CD4-positive, alpha-beta T cell treated with Interleukin-6 for 4 hours (primary cell): ENCODE results near the gene TF.
"Not testable (repeated sequence)": the region's sequence is repeated elsewhere in the genome, so short reads cannot be mapped to it uniquely, and the experiment has no call there.

Experiments used
- DNase-seq: peaks from one replicate; pipeline ENCODE4 v3.0.0-alpha.2; 2020; ENCODE audit warnings: mixed read lengths

The TF gene

DNA sequence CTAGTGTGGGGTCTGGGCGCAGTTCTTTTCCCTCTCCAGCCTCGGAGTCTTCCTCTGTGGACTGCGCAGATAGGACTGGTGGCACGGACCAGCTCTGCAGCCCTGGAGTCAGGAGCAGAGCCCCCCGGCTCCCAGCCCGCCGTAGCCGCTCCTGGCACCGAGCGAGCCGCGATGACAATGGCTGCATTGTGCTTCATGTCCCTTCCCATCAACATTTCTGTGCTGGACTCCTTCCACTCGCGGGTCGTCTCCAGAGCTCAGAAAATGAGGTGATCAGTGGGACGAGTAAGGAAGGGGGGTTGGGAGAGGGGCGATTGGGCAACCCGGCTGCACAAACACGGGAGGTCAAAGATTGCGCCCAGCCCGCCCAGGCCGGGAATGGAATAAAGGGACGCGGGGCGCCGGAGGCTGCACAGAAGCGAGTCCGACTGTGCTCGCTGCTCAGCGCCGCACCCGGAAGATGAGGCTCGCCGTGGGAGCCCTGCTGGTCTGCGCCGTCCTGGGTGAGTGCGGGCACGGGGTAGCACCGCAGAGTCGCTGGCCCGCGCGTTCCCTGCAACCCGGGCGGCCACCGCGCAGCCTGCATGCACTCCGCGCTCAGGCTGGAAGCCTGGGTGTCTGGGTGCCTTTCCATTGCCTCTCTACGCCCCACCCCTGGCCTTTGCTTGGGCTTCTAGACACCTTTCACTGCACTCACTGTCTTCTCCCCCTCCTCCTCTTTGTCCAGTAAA, at the start of gene TF:
Gene TF, plus strand, starts transcription at position 413 of the 731 bp plus-strand sequence. Its CDS starts 48 bp downstream, at position 461.
- no peak for DNase-seq

DNA sequence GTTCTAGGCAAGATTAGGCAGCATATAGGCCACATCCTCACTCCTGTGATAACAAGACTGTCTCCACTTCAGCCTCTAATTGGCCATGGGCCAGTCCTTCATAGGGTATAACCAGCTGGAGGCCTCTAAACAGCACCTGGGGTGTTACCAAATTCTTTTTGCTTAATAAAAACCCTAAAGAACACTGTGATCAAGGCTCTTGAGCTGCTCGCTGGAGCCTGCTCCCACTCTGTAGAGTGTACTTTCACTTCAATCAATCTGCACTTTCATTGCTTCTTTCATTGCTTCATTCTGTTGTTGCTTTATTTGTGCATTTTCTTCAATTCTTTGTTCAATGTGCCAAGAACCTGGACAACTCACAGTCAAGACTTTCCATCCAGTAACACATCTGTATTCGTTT, 48.2 kb upstream of the TF start:
- DNase-seq, result no peak

GRCh38 chr3:133699467-133699866, 46.7 kb upstream of the TF start:
- DNase-seq, result no peak

DNA sequence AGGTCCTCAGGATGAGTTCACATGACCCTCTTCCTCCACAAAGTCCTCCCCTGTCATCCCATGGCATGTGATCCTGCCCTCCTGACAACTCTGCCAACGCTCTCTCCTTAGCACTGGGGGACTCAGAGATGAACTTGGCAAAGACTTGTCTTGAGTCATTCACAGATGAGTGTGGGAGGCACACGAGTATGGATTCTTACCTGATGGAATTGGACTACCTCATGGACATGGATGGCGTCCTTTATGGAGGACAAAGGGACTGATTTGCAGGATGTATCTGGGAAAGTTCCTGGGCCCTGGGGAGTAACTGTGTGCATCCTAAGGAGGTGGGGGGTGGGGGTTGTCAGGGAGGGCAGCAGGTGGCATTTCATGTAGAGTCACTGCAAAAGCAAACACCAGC, 46.3 kb upstream of the TF start:
- no peak for DNase-seq

DNA sequence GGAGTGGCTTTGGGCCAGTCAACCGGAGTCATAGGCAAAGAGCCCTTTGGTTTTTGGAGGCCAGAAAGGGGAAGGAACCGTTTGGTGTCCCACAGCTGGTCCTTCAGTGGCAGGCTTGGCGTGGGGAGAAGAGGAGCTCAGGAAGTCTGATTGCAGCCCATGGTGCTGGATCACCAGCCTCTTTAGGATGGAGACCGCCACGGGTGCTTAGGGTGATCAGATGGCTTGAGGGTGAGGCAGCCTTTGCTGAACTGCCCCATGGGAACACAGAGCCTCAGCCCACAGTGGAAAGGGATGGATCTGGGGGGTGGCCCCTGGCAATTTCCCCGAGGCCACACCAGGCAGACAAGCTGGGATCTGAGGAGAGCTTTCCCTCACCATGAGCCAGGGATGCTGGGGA, 45.8 kb upstream of the TF start:
- DNase-seq, result no peak

DNA sequence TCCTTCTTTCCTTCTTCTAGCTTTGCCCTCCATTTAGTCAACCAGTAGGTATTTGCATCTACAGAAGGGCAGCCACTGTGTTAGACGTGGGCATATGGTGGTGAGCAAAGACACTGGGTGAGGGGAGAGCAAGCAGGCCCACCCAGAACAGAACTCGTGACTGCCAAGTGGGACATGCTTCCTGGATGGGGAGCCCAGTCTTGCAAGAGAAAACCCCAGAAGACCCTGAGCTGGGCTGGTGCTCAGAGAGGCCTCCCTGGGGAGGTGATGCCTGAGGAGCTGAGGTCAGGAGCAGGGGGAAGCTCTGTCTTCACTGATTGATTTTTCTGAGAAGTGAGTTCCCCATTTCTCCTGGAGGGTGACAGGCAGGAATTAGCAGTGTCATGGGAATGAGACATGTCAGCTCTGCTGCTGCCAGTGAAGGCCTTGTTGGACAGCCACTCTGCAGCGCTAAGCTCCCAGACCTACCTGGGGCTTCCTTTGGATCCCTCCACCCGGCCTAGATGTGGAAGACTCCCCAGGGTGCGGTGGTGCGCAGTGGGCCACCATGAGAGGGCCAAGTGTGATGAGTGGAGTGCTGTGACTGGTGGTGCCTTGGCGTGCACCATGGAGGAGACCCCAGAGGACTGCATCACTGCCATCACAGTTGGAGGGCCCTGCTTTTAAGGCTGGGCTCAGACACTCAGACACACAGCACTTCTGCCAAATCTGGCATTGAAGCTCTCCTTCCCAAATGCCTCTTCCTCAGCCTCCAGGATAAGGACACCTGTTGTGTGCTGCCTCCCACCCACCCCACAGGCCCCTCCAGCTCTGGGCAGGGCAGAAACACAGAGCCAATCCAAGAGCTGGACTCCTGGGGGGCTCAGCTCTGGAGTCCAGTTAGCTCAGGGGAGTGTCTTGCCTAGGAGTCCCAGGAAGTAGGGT, 44.5 kb upstream of the TF start:
- no peak for DNase-seq

GRCh38 chr3:133703915-133704314, 42.3 kb upstream of the TF start:
- DNase-seq, result no peak

DNA sequence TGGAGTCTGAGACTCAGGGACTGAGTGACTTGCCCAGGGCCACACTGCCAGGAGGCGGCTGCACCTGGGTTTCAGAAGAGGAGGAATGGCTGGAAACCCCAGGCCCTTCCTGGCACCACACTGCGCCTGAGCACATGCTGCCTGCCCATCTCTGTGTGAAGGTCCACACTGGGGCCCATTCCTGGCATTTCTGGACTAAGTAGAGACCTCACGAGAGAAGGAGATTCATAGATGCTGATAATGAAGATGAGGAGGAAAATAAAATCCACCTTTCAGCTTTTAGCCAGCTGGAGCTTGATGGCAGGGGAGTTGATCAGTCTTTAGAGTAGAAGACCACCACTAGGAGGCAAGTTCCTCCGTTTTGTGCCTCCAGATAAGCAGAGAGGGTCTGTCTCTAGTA, 40.2 kb upstream of the TF start:
- DNase-seq, result no peak

DNA sequence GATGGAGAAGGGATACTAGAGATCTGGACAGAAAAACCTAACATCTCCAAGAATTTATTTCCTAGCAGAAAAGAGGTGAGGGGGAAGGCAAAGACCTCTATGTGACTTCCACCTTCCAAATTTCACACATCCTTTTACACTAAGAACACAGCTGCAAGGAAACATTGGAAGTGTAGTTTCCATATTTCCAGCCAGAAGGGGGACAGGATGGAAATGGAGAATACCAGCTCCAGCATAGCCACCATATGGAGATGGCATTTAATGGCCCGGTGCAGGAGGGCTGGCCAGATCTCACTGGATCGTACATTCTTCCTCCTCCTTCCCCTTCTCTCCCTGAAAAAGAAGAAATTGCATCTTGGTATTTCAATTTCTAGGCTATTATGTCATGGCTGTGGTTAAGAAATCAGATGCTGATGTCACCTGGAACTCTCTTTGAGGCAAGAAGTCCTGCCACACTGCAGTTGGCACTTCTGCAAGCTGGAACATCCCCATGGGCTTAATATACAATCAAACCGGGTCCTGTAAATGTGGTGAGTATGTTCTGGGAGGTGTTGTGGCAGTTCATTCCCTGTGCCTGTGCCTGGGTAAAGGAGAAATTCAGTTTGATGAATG, 36.9 kb upstream of the TF start:
- DNase-seq, result no peak

GRCh38 chr3:133711013-133711412, 35.2 kb upstream of the TF start:
- DNase-seq, result no peak

DNA sequence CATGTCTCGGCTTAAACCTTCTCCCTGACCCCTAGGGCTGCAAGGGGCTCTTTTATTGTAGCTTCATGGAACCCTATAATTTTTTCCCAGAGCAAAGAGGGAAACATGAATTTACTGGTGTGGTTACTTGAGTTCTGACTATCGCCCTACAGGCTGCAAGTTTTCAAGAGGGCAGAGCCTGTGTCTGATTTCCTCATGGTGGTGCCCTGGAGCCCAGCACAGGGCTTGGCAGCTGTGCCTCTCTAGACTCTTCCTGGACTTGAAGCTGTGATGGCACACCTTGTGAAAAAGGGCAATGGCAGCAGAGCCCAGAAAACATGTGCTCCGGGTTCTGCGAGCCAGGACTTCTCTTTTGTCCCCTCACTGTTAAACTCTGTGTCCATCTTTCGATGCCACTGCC, 34.2 kb upstream of the TF start:
- DNase-seq, result no peak

DNA sequence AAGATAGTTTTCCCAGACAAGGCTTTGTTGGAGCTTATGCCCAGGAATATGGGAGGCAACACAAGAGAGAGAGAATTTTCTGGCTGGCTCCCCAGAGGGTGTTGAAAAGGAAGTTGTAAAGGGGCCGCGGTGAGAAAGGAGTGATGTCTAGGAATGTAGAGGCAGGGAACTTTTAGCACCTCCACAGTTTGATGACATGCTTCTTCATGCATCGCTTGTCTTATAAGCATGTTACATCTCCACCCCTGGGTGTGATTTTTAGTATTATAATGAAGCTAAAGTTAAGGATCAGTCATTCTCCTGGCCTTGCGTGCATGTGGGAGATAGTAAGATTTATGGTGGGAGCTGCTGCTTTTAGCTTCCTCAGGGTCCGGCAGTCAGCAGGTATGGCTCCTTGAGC, 32.8 kb upstream of the TF start:
- no peak for DNase-seq

DNA sequence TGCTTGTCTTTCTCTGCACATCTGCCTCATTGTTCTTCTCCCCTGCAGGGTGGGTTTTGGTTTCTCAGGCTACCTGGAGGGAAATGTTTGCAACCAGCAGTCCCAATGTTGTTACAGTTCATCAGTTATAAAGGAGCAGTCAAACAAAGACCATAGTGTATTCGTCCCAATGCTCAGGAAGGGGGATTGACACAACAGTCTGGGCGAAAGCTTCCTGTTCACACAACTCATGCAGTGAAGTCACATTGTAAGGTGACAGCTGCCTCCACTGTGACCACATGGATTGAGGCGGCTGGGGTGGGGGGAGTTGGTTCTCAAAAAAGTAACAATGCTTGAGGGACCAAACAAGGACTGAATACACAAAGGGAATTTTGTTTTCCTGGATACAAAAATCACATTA, 28.8 kb upstream of the TF start:
- no peak for DNase-seq

DNA sequence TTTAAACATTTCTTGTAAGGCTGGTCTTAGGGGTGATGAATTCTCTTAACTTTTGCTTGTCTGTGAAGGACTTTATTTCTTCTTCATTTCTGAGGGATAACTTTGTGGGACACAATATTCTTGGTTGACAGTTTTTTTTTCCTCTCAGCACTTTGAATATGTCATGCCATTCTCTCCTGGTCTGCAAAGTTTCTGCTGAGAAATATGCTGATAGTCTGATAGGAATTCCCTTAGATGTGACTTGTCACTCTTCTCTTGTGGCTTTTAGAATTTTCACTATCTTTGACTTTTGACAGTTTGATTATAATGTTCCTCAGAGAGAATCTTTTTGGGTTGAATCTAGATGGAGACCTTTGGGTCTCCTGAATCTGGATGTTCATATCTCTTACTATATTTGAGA, 23.3 kb upstream of the TF start:
- no peak for DNase-seq

- no peak for DNase-seq
Measured at GRCh38 chr3:133730993-133731392, 15.2 kb upstream of the TF start.

- DNase-seq, result not testable (repeated sequence)
Measured at GRCh38 chr3:133732231-133732630, 14.0 kb upstream of the TF start.

- DNase-seq, result no peak
Measured at GRCh38 chr3:133733226-133733625, 13.0 kb upstream of the TF start.

DNA sequence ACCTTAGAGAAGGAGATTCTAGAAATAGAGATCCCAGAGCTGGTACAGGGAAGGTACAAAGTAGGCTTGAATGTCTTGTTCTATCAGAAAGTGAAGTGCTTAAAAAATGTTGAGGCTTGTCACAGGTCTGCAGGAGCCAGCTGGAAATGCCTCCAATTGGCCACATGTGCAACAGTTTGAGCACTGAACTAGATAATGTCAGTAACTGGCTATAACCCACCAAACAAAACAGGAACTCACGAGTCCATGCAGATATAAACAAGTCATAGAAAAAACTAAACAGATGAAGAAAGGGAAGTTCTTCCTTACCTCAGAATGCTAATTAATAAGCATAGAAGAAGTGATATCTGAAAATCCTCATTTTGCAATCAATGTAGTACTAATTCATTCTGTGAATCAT, 11.9 kb upstream of the TF start:
- no peak for DNase-seq

DNA sequence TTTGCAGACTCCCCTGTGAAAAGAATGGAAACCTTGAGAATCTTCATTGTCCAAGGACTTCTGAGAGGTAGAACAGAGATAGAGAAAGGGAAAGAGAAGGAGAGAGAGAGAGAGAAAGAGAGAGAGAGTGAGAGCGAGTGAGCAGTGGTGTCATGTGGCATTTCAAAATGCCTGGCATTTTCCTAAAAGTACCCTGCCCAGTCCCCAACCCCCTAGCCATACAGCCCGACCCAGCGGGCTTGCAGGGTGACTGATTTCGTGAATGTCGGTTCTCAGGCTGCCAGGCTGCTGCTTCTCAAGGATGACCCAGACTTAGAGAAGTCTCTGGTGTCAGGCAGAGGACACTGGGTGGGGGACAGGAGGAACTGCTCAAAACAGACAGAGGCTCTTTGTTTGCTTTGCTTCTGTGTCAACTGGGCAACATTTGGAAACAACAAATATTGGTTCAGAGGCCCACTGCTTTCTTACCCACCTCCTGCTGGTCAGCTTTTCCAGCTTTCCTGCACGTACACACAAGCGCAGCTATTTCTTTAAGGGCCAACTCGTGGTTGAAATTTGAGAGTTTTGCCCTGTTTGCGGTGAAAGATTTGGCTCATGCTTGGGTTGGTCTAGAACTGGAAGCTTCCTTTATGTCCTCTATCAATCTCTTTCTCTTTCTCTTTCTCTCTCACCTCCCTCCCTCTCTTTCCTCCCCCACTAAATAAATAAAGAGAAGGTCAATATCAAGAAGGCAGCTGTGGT, 3.7 kb upstream of the TF start:
- DNase-seq, result no peak

DNA sequence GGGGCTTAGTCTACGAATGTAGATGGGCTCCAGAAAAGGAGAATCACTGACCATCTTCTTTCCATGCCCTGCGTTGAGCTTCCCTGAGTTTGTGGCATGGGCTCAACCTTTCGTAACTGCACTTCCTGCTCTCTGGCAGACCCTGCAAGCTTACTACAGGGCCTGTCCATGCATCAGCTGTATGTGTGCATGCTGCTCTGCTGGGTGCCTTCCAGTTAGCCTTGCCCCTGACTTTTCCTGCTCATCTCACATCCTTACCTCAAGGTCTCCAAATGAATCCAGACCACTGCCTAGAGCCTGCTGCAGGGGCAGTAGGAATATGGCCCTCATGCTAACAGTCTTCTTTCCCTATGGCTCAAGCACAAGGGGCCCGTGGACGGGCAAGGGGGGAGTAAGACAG, 2.0 kb upstream of the TF start:
- DNase-seq, result no peak

DNA sequence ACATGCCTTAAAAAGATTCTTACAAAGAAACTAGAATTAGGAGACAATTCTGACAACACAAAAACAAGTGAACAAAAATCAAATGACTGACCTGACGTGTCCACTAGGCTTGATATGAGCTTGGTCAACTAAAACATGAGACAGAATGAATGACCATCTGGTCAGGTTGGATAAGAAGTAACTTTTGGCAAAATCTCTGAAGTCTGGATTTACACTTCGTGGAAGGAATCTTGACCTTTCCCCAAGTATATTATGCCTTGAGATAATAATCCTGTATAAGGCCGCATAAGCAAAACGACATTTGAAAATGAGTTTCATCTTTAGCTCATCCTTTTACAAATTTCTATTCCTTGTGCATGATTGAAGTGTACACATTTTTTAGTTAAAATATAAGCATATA, 1.1 kb upstream of the TF start:
- DNase-seq, result no peak

DNA sequence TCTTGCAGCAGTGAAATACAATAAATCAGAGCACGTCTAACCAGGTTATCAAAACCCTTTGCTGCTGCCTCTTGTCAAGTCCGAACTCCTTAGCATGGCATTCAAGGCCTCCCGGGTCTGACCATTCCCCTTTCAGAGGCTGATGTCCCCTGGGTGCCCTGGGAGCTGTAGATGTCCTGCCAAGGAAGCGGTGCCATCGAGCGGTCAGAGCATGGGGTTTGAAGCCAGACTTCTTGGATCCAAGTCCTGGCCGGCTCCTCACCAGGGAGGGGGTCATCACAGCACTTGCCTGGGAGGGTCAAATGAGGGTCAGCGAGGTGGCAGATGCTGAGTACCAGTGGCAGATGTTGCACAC, 496 bp downstream of the TF start:
- DNase-seq, result no peak

GRCh38 chr3:133747373-133747772, 1.2 kb downstream of the TF start:
- DNase-seq, result no peak
